ENCODE measurements around the gene GH2.

The GH2 gene

DNA sequence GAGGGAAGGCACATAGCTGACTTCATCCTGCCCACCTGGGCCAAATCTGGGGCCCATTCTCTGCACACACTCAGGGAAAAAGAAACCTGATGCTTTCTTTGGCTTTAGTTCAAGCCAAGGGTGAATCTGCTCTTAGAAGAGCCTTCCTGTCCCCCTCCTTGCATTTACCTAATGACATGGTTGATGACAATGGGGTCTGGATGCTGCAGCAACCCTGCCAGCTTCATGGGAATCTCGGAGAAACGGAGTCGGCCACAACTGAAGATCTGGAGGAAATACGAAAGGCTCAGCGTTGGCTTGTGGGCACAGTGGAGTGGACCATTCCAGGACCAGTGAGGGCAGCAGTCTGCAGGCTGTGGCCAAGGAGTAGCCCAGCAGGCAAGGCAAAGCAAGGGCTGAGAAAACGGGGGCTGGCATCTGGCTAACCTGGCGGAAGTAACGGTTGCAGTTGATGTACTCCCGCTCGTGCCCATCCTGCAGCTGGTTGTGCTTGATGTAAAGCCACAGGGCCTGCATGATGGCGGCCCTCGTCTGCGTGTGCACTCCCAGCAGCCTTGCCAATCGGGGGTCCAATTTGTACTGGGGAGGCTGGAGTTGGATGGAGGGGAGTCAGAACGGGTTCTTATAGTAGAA is 47.9 kb downstream of the GH2 start:
- POLR2A ChIA-PET: interaction anchor here (0.7 to 1.4 kb wide), 2 partner anchors 12 to 15 kb away, joined by 5 to 6 read pairs; no protein-coding TSS in a partner anchor
- TF ChIP-seq, protein P1, sequence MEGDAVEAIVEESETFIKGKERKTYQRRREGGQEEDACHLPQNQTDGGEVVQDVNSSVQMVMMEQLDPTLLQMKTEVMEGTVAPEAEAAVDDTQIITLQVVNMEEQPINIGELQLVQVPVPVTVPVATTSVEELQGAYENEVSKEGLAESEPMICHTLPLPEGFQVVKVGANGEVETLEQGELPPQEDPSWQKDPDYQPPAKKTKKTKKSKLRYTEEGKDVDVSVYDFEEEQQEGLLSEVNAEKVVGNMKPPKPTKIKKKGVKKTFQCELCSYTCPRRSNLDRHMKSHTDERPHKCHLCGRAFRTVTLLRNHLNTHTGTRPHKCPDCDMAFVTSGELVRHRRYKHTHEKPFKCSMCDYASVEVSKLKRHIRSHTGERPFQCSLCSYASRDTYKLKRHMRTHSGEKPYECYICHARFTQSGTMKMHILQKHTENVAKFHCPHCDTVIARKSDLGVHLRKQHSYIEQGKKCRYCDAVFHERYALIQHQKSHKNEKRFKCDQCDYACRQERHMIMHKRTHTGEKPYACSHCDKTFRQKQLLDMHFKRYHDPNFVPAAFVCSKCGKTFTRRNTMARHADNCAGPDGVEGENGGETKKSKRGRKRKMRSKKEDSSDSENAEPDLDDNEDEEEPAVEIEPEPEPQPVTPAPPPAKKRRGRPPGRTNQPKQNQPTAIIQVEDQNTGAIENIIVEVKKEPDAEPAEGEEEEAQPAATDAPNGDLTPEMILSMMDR (IDR thresholded peaks at IDR 0.05; ENCODE audit: insufficient read depth, low read length, missing control alignments): no peak
- no peak overlapping the region for H3K4me3 ChIP-seq (ENCODE audit: low read depth, low read length)
- CTCF ChIA-PET: interaction anchor here (0.7 to 6.3 kb wide), 11 partner anchors 6 to 207 kb away, joined by 3 to 58 read pairs (median 5); partner anchors contain the start of gene SMARCD2
- no peak for DNase-seq (ENCODE audit: low read depth, low spot score)

DNA sequence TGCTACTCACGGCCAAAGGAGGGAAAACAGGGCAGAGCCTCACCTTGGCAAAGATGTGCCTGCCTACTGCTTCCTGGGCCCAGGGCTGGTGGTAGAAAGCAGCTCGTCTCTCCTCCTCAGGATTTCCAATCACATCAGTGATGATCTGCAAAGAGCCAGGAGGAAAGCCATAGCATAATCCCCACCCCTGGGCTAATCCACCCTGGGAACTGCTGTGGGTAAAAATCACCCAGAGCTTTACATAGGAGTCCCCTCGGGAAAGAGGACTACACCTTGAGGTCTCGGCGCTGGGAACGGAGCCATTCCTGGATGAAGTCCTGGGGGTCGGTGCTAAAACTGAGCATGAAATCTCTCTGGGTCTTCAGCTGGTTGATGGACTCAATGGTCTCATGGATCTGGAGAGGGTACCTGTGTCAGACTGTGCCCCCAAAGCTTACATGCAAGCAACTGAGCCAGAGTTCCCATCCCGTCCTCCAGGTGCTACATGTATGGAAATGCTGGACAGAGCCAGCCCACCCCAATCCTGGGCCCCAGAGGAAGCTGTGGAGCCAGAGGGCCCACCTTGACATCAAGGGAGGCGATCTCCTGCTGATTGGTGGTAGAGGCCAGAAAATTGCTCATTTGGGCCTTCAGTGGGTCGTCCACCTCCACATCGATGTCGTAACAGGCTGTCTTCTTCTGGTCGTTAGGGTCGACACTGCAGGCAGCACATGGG is 48.6 kb downstream of the GH2 start:
- no peak for DNase-seq (ENCODE audit: low read depth, low spot score)
- ChIA-PET CTCF (interaction anchor here (0.8 to 6.3 kb wide), 4 partner anchors 7 to 135 kb away, joined by 3 to 58 read pairs (median 4); partner anchors contain the start of gene SMARCD2), POLR2A (interaction anchor here (1.4 to 1.7 kb wide), 2 partner anchors 8 to 14 kb away, joined by 6 to 8 read pairs; partner anchors contain the start of gene SMARCD2)
- TF ChIP-seq, protein P1 (IDR thresholded peaks at IDR 0.05; ENCODE audit: insufficient read depth, low read length, missing control alignments): no peak
- no peak overlapping the region for H3K4me3 ChIP-seq (ENCODE audit: low read depth, low read length)

DNA sequence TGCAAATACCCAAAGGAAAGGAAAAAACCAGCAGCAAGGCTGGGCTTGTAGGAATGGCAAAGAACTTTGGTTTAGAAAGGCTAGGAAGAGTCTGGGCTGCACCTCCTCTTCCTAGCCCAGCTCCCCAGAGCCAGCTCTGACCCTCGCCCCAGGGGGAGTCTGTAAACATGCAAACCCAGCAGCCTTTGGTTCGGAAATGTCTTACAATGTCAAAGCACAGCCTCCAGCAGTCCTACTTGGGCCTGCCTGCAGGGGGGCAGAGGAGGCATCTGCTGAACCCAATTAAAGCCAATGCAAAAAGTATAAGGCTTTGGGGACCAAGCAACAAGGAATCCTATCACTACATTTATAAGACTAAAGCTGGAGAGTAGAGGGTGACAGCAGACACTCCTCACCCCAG is 49.3 kb downstream of the GH2 start:
- TF ChIP-seq, protein P1 (IDR thresholded peaks at IDR 0.05; ENCODE audit: insufficient read depth, low read length, missing control alignments): no peak
- POLR2A ChIA-PET: interaction anchor here (1.7 kb wide), 1 partner anchor 9 kb away, joined by 8 read pairs; the partner anchor contains the start of gene SMARCD2
- no peak for DNase-seq (ENCODE audit: low read depth, low spot score)

DNA sequence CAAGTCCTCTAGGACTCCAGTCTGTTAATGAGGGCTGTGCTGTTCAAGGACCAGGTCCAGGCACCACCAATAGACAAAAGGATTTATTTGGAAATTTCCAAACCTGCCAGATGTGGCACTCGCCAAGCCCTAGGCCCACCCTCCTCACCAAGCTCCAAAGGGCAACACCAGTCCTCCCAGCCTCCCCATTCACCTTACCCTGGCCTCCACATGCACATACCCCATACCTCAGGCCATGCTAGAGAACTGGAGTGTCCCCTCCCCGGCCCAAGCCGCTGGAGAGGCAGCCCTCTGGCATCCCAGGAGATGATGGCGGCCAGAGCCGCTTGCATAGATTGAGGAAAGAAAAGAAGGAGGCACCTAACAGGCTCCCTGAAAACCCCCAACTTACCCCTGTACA is 49.7 kb downstream of the GH2 start:
- DNase-seq (ENCODE audit: low read depth, low spot score): no peak
- POLR2A ChIA-PET: interaction anchor here (1.7 kb wide), 1 partner anchor 10 kb away, joined by 8 read pairs; the partner anchor contains the start of gene SMARCD2
- CTCF ChIA-PET: interaction anchor here (0.9 to 6.3 kb wide), 2 partner anchors 8 to 35 kb away, joined by 4 to 58 read pairs; partner anchors contain the start of gene SMARCD2
- H3K4me3 ChIP-seq (ENCODE audit: low read depth, low read length): no peak overlapping the region
- TF ChIP-seq, protein P1 (IDR thresholded peaks at IDR 0.05; ENCODE audit: insufficient read depth, low read length, missing control alignments): no peak

More for the DNA sequence above, 49.3 kb downstream of the GH2 start:
- CTCF ChIA-PET: interaction anchor here (0.8 to 6.3 kb wide), 3 partner anchors 8 to 134 kb away, joined by 3 to 58 read pairs (median 3); partner anchors contain the start of gene SMARCD2
- H3K4me3 ChIP-seq (ENCODE audit: low read depth, low read length): no peak overlapping the region

DNA sequence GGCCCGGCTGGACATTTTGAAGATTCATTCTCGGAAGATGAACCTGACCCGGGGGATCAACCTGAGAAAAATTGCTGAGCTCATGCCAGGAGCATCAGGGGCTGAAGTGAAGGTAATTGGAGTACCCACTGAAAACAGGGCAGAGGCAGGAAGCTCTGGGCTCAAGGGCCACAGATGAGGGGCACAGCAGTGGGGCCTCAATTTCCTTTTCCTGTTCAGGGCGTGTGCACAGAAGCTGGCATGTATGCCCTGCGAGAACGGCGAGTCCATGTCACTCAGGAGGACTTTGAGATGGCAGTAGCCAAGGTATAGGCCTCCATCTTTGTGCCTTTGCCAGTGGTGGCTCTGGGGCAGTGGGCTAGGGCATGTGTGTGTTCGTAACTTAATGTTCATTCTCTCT is 50.2 kb downstream of the GH2 start:
- no peak for DNase-seq (ENCODE audit: low read depth, low spot score)
- H3K4me3 ChIP-seq (ENCODE audit: low read depth, low read length): no peak overlapping the region
- ChIA-PET CTCF (interaction anchor here (0.9 to 6.3 kb wide), 2 partner anchors 9 to 35 kb away, joined by 4 to 58 read pairs; partner anchors contain the start of gene SMARCD2), POLR2A (no interaction called here)
- TF ChIP-seq, protein P1 (IDR thresholded peaks at IDR 0.05; ENCODE audit: insufficient read depth, low read length, missing control alignments): no peak
